ENCODE data around the gene S100A3. TPM values are rescaled to one million over a fixed set of nuclear protein-coding genes. Genes with fewer than 3 reads are reported as not detected.
A peak's percentile ranks its signal among the peaks of the same experiment; 100 is the strongest.

S100A3 gene
- polyA plus RNA-seq, 1 of the 3 experiments (the other 2 are of a cell fraction), result 11.8 TPM

DNA sequence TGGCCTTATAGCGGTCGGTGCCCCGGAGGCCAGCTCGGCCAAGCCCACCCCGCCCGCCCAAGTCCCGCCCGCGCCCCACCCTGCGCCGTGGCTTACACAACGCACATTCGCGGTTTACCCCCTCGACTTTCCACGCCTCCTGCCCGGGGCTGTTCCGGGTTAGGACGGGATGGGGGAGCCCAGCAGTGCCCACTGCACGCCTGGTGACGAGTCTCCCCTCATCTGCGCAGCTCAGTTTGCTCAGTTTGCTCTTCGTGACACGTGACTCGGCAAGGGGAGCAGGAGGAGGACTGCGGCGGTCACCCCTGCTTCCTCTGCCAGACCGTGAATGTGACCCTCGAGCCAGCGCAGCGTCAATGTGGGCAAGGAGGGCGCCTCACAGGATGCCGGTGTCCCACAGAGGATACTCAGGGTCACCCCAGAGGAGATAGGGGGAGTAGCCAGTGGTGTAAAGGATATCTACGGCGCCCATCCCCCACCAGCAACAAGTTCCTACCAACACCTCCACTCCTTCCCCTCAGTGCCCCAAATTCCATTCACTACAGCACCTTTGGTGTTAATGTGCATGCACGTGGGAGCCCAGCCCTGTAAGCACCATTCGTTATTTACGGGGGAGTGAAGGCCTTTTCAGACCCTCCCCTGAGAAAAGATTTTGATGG is 12.9 kb downstream of the S100A3 start (continued):
- TF ChIP-seq NFIC (IDR thresholded peaks at IDR 0.05; ENCODE audit: borderline replicate concordance), result no peak
- no peak for TF ChIP-seq ZBTB33 (IDR thresholded peaks at IDR 0.05; ENCODE audit: borderline replicate concordance, low read depth)
- TF ChIP-seq USF1 (IDR thresholded peaks at IDR 0.05; ENCODE audit: borderline replicate concordance, low read depth), result peak; percentile 86
- TF ChIP-seq FOSL2 (IDR thresholded peaks at IDR 0.05; ENCODE audit: borderline replicate concordance, low read depth), result no peak
- no peak for TF ChIP-seq CHD2 (IDR thresholded peaks at IDR 0.05; ENCODE audit: low read length, partially characterized antibody)
- TF ChIP-seq IRF3 (IDR thresholded peaks at IDR 0.05; ENCODE audit: low read depth, low read length), result no peak
- no peak for TF ChIP-seq FOXJ3 (CRISPR knock-in tag; IDR thresholded peaks at IDR 0.05)
- TF ChIP-seq TCF12 (IDR thresholded peaks at IDR 0.05), result no peak
- TF ChIP-seq TAF1 (IDR thresholded peaks at IDR 0.05; ENCODE audit: borderline replicate concordance, low read depth, low read length), result peak; percentile 56; the same call in 1 of the 2 replicates
- TF ChIP-seq CTCF (IDR thresholded peaks at IDR 0.05), result no peak
- TF ChIP-seq JUND (IDR thresholded peaks at IDR 0.05), result no peak
- TF ChIP-seq TEAD4 (IDR thresholded peaks at IDR 0.05; ENCODE audit: borderline replicate concordance, insufficient read depth), result no peak
- TF ChIP-seq EZH2phosphoT487 (IDR thresholded peaks at IDR 0.05; ENCODE audit: borderline replicate concordance, low read depth), result no peak
- TF ChIP-seq SMC3 (IDR thresholded peaks at IDR 0.05; ENCODE audit: low read depth, low read length), result no peak
- TF ChIP-seq, protein P1, sequence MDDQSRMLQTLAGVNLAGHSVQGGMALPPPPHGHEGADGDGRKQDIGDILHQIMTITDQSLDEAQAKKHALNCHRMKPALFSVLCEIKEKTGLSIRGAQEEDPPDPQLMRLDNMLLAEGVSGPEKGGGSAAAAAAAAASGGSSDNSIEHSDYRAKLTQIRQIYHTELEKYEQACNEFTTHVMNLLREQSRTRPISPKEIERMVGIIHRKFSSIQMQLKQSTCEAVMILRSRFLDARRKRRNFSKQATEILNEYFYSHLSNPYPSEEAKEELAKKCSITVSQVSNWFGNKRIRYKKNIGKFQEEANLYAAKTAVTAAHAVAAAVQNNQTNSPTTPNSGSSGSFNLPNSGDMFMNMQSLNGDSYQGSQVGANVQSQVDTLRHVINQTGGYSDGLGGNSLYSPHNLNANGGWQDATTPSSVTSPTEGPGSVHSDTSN (IDR thresholded peaks at IDR 0.05), result no peak
- TF ChIP-seq NRF1 (IDR thresholded peaks at IDR 0.05; ENCODE audit: low read depth, low read length), result peak; percentile 53
- TF ChIP-seq, protein P2, sequence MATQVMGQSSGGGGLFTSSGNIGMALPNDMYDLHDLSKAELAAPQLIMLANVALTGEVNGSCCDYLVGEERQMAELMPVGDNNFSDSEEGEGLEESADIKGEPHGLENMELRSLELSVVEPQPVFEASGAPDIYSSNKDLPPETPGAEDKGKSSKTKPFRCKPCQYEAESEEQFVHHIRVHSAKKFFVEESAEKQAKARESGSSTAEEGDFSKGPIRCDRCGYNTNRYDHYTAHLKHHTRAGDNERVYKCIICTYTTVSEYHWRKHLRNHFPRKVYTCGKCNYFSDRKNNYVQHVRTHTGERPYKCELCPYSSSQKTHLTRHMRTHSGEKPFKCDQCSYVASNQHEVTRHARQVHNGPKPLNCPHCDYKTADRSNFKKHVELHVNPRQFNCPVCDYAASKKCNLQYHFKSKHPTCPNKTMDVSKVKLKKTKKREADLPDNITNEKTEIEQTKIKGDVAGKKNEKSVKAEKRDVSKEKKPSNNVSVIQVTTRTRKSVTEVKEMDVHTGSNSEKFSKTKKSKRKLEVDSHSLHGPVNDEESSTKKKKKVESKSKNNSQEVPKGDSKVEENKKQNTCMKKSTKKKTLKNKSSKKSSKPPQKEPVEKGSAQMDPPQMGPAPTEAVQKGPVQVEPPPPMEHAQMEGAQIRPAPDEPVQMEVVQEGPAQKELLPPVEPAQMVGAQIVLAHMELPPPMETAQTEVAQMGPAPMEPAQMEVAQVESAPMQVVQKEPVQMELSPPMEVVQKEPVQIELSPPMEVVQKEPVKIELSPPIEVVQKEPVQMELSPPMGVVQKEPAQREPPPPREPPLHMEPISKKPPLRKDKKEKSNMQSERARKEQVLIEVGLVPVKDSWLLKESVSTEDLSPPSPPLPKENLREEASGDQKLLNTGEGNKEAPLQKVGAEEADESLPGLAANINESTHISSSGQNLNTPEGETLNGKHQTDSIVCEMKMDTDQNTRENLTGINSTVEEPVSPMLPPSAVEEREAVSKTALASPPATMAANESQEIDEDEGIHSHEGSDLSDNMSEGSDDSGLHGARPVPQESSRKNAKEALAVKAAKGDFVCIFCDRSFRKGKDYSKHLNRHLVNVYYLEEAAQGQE (IDR thresholded peaks at IDR 0.05; ENCODE audit: low read depth, low read length), result no peak
- no peak for TF ChIP-seq SIN3A (IDR thresholded peaks at IDR 0.05; ENCODE audit: borderline replicate concordance, low read depth, low read length)
